ENCODE results near the gene EME1. TPM values are rescaled to one million over a fixed set of nuclear protein-coding genes. Genes with fewer than 3 reads are reported as not detected.

EME1 gene
- total RNA-seq, 1 experiment from 2014 or later = 31.9 TPM

DNA sequence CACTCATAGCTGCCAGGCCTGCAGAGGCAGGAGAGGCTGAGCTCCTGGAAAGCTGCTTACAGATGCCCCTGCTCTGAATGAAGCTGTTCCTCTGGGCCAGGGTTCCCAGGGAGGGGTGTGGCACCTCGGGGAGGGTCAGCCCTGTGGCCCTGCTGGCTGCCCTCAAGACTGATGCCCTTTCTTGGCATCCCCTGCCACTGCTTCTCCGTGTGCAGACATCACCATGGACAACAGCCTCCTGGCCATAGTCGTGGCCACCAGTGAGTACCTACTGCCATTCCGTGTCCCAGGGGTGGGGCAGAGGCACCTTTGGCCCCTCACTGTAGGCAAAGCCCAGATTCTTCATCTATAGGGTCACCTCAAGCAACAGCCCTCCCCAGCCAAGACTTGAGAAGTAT lies 9.0 kb upstream of the EME1 start:
- Histone ChIP-seq H3K27me3 (replicated peaks; ENCODE audit: insufficient read depth, low read depth, low read length, poor library complexity) (no peaks in the 10 kb centered on the region), H3K36me3 (ENCODE audit: insufficient read depth, low read length, poor library complexity, severe bottlenecking) (peaks cover 27% of the 10 kb centered on the region), H3K4me1 (ENCODE audit: insufficient read depth, low read length, poor library complexity, severe bottlenecking) (no peaks in the 10 kb centered on the region), H3K4me3 (ENCODE audit: low read depth, low read length, poor library complexity, severe bottlenecking) (no peak overlapping the region), H3K9me3 (ENCODE audit: low read depth, low read length, poor library complexity, severe bottlenecking) (no peaks in the 10 kb centered on the region), H3K27ac (ENCODE audit: low read depth, low read length, poor library complexity, severe bottlenecking) (no peak overlapping the region)
- TF ChIP-seq, protein P1, sequence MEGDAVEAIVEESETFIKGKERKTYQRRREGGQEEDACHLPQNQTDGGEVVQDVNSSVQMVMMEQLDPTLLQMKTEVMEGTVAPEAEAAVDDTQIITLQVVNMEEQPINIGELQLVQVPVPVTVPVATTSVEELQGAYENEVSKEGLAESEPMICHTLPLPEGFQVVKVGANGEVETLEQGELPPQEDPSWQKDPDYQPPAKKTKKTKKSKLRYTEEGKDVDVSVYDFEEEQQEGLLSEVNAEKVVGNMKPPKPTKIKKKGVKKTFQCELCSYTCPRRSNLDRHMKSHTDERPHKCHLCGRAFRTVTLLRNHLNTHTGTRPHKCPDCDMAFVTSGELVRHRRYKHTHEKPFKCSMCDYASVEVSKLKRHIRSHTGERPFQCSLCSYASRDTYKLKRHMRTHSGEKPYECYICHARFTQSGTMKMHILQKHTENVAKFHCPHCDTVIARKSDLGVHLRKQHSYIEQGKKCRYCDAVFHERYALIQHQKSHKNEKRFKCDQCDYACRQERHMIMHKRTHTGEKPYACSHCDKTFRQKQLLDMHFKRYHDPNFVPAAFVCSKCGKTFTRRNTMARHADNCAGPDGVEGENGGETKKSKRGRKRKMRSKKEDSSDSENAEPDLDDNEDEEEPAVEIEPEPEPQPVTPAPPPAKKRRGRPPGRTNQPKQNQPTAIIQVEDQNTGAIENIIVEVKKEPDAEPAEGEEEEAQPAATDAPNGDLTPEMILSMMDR (conservative IDR thresholded peaks at IDR 0.05; ENCODE audit: low read depth, low read length) = no peak
- TF ChIP-seq EZH2 (IDR thresholded peaks at IDR 0.05; ENCODE audit: borderline replicate concordance, low read depth, low read length, poor library complexity, severe bottlenecking) = no peak
- ChIA-PET CTCF (no interaction called here), POLR2A (ENCODE audit: low non-redundant PET) (no interaction called here)
- DNase-seq (ENCODE audit: low spot score) = no peak
- no TSS peak for BruUV-seq (replicated peaks)
- intact Hi-C loops (cut with micrococcal nuclease; ENCODE audit: unreplicated experiment) = no loop called here

DNA sequence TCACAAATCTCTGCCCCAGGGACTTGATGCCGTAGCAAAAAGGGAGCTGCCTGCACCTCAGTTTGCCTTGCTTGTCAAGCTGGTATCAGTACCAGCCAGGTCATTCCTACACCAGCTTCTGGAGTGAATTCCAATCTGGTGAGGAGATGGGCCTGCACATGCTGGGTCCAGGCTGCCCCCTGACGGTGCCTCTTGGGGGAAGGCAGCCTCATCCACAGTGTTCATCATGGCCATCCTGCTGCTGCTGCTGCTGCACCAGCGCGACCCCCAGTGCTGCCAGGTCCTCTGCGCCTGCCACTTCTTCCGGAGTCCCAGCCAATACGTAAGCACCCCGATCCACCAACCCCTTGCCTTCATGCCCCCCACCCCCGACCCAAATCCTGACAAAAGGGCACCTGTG lies 8.3 kb upstream of the EME1 start:
- H3K9me3 ChIP-seq (ENCODE audit: low read depth, low read length, poor library complexity, severe bottlenecking) = no peaks in the 10 kb centered on the region
- no peak overlapping the region for H3K27ac ChIP-seq (ENCODE audit: low read depth, low read length, poor library complexity, severe bottlenecking)
- CTCF ChIA-PET = no interaction called here
- H3K4me3 ChIP-seq (ENCODE audit: low read depth, low read length, poor library complexity, severe bottlenecking) = no peak overlapping the region
- DNase-seq (ENCODE audit: low spot score) = no peak
- H3K27me3 ChIP-seq (replicated peaks; ENCODE audit: insufficient read depth, low read depth, low read length, poor library complexity) = no peaks in the 10 kb centered on the region
- TF ChIP-seq, protein P1 (conservative IDR thresholded peaks at IDR 0.05; ENCODE audit: low read depth, low read length) = no peak
- TF ChIP-seq EZH2 (IDR thresholded peaks at IDR 0.05; ENCODE audit: borderline replicate concordance, low read depth, low read length, poor library complexity, severe bottlenecking) = no peak
- no peaks in the 10 kb centered on the region for H3K4me1 ChIP-seq (ENCODE audit: insufficient read depth, low read length, poor library complexity, severe bottlenecking)
- POLR2A ChIA-PET (ENCODE audit: low non-redundant PET) = no interaction called here
- intact Hi-C loops (cut with micrococcal nuclease; ENCODE audit: unreplicated experiment) = no loop called here
- H3K36me3 ChIP-seq (ENCODE audit: insufficient read depth, low read length, poor library complexity, severe bottlenecking) = peaks cover 33% of the 10 kb centered on the region
- BruUV-seq (replicated peaks) = no TSS peak

DNA sequence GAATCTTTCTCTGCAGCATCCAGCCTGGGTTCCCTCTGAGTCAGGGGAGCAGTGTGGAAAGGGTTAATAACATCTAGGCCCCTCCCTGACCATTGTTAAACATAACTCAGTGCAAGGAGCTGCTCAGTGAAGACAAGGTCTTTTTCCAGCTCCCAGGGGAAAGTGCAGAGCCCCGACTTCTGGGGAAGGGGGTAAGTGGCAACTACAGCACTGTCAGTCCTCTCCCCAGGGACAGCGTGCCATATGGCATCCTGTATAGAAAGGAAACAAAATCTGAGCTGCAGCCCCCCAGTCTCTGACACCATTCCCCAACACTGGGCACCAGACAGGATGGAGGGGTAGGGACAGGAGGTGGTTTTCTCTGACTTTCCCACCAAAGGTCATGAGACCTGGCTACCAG lies 7.9 kb upstream of the EME1 start:
- H3K27me3 ChIP-seq (replicated peaks; ENCODE audit: insufficient read depth, low read depth, low read length, poor library complexity) = no peaks in the 10 kb centered on the region
- ChIA-PET POLR2A (ENCODE audit: low non-redundant PET) (interaction anchor here (0.6 kb wide), 1 partner anchor 178 kb away, joined by 3 read pairs; no protein-coding TSS in a partner anchor), CTCF (no interaction called here)
- H3K4me3 ChIP-seq (ENCODE audit: low read depth, low read length, poor library complexity, severe bottlenecking) = no peak overlapping the region
- no peak for TF ChIP-seq EZH2 (IDR thresholded peaks at IDR 0.05; ENCODE audit: borderline replicate concordance, low read depth, low read length, poor library complexity, severe bottlenecking)
- TF ChIP-seq, protein P1 (conservative IDR thresholded peaks at IDR 0.05; ENCODE audit: low read depth, low read length) = no peak
- intact Hi-C loops (cut with micrococcal nuclease; ENCODE audit: unreplicated experiment) = no loop called here
- no peak overlapping the region for H3K27ac ChIP-seq (ENCODE audit: low read depth, low read length, poor library complexity, severe bottlenecking)
- no peak for DNase-seq (ENCODE audit: low spot score)
- peaks cover 38% of the 10 kb centered on the region for H3K36me3 ChIP-seq (ENCODE audit: insufficient read depth, low read length, poor library complexity, severe bottlenecking)
- no peaks in the 10 kb centered on the region for H3K4me1 ChIP-seq (ENCODE audit: insufficient read depth, low read length, poor library complexity, severe bottlenecking)
- no TSS peak for BruUV-seq (replicated peaks)
- no peaks in the 10 kb centered on the region for H3K9me3 ChIP-seq (ENCODE audit: low read depth, low read length, poor library complexity, severe bottlenecking)

Data from A673 (cell line).